K562 (cell line): ENCODE results near the gene DNAJC17. TPM values are rescaled to one million over a fixed set of nuclear protein-coding genes. Genes with fewer than 3 reads are reported as not detected.

Source experiments
- ARID2 ChIP-seq: fragments of 450-650 bp; IDR thresholded peaks from 2 replicates; pipeline ENCODE4 v1.6.1; 2017; ENCODE audit warnings: antibody characterized with exemption, mild to moderate bottlenecking
- ATF1 ChIP-seq, 2 experiments: fragments of 450-650 bp in 1 of 2; IDR thresholded peaks; 2 replicates each; pipeline ENCODE4 v1.6.1; 2016; ENCODE audit warnings: missing compliant biosample characterization in 1 of 2, missing genetic modification characterization in 1 of 2
- CXXC5 ChIP-seq: fragments of 250-450 bp; sonication (Bioruptor Pico); IDR thresholded peaks from 2 replicates; pipeline ENCODE4 v1.8.0; 2022; ENCODE audit warnings: inconsistent platforms, mild to moderate bottlenecking, moderate library complexity
- DMBX1 ChIP-seq: fragments of 250-450 bp; sonication (Bioruptor Pico); IDR thresholded peaks from 2 replicates; pipeline ENCODE4 v1.8.0; 2022; ENCODE audit warnings: inconsistent platforms, mild to moderate bottlenecking, moderate library complexity, borderline replicate concordance
- EHMT2 ChIP-seq: fragments of 450-650 bp; IDR thresholded peaks from 2 replicates; pipeline ENCODE4 v1.6.1; 2018; ENCODE audit warnings: antibody characterized with exemption
- ETV1 ChIP-seq: fragments of 450-650 bp; conservative IDR thresholded peaks from 2 replicates; pipeline ENCODE4 v1.6.1; 2016; ENCODE audit warnings: missing genetic modification characterization, control low read depth, low read depth, missing compliant biosample characterization
- GTF3C2 ChIP-seq: IDR thresholded peaks from 3 replicates; pipeline ENCODE4 v1.6.1; 2011; ENCODE audit warnings: borderline replicate concordance, mild to moderate bottlenecking, moderate library complexity; ENCODE audit not compliant: insufficient read length; ENCODE audit errors: extremely low read depth
- HDGF ChIP-seq: fragments of 450-650 bp; IDR thresholded peaks from 2 replicates; pipeline ENCODE4 v1.6.1; 2016
- IRF1 ChIP-seq: sonication (generic); formaldehyde crosslinking; IDR thresholded peaks from 2 replicates; pipeline ENCODE4 v1.8.0; 2022; ENCODE audit warnings: missing genetic modification reagents, mild to moderate bottlenecking, borderline replicate concordance
- MCM7 ChIP-seq, 2 experiments: fragments of 450-650 bp; IDR thresholded peaks; 2 replicates each; pipeline ENCODE4 v1.6.1; 2016 to 2018
- PHF8 ChIP-seq: fragments of 200-600 bp; sonication (generic); IDR thresholded peaks from 2 replicates; pipeline ENCODE4 v1.6.1; 2012; ENCODE audit warnings: mixed run types, mild to moderate bottlenecking, inconsistent platforms, low read length, moderate library complexity, borderline replicate concordance
- POLR2A ChIP-seq: fragments of 450-650 bp; conservative IDR thresholded peaks from 2 replicates; pipeline ENCODE4 v1.6.1; 2016
- POLR3G ChIP-seq: IDR thresholded peaks from 2 replicates; pipeline ENCODE4 v1.6.1; 2011; ENCODE audit not compliant: insufficient read length, insufficient replicate concordance; ENCODE audit errors: extremely low read depth
- PTRF ChIP-seq: fragments of 450-650 bp; IDR thresholded peaks from 2 replicates; pipeline ENCODE4 v1.6.1; 2016; ENCODE audit warnings: mild to moderate bottlenecking, missing genetic modification characterization, missing compliant biosample characterization
- SIRT6 ChIP-seq: IDR thresholded peaks from one replicate; pipeline ENCODE4 v1.6.1; 2012; ENCODE audit warnings: low read depth, mild to moderate bottlenecking, control low read depth, inconsistent platforms, low read length, moderate library complexity
- TSC22D4 ChIP-seq: fragments of 450-650 bp; IDR thresholded peaks from 2 replicates; pipeline ENCODE4 v1.6.1; 2016; ENCODE audit warnings: missing genetic modification characterization, missing biosample characterization, control low read depth
- ZNF175 ChIP-seq: fragments of 200-800 bp; sonication (Bioruptor generic); IDR thresholded peaks from 2 replicates; pipeline ENCODE4 v1.6.1; 2016; ENCODE audit warnings: low read depth, mild to moderate bottlenecking, missing genetic modification characterization, missing compliant biosample characterization
- ZNF224 ChIP-seq: sonication (generic); formaldehyde crosslinking; IDR thresholded peaks from 2 replicates; pipeline ENCODE4 v1.8.0; 2022; ENCODE audit warnings: mild to moderate bottlenecking, missing genetic modification reagents
- ZNF740 ChIP-seq, 3 experiments: fragments of 200-800 bp in 1 of 3; sonication (Bioruptor generic) in 1 of 3; sonication (generic) in 1 of 3; formaldehyde crosslinking in 1 of 3; IDR thresholded peaks; 2 replicates each; pipeline versions ENCODE4 v1.6.1 to v1.8.0; 2016 to 2022; ENCODE audit warnings: mild to moderate bottlenecking in 2 of 3, missing compliant biosample characterization in 2 of 3, missing genetic modification characterization in 2 of 3, missing genetic modification reagents in 1 of 3
- ZNF77 ChIP-seq: fragments of 250-450 bp; sonication (Bioruptor Pico); IDR thresholded peaks from 2 replicates; pipeline ENCODE4 v1.5.0; 2020
- polyA plus RNA-seq, 8 experiments: library from polyadenylated mRNA; depleted of rRNA in 4 of 8; stranded (reverse) in 5 of 8; unstranded in 3 of 8; fragments of >200 nt; fragmentation: Nextera tagmentation in 2 of 8; fragmentation: Illumina TruSeq in 1 of 8; extraction: Ambion mirVana in 2 of 8; extraction: Trizol in 1 of 8; gene quantifications; 2 replicates each; pipeline versions ENCODE4 v1.2.1 to v1.2.3, GENCODE V29; 2011 to 2014; ENCODE audit warnings: inconsistent platforms in 1 of 8, missing spikeins in 1 of 8
- total RNA-seq, 7 experiments: library from RNA; depleted of rRNA in 6 of 7; stranded (reverse); fragments of >200 nt in 6 of 7; fragmentation: Illumina TruSeq in 2 of 7; extraction: Trizol in 2 of 7; gene quantifications; 2 replicates each; pipeline versions ENCODE4 v1.2.1 to v1.2.3, GENCODE V29; 2011 to 2021; ENCODE audit warnings: low replicate concordance in 1 of 7

Gene DNAJC17
- total and polyA plus RNA-seq, 9 of the 15 experiments (the other 6 are each of a cell fraction or from before 2014, with no cell fraction given): 2.4 to 79.4 (median 44.2) TPM

GRCh38 chr15:40847223-40847961, 40.1 kb upstream of the DNAJC17 start (continued):
- TF ChIP-seq GTF3C2 (no peak), SIRT6 (no peak), EHMT2 (no peak), ZNF175 (CRISPR knock-in tag) (no peak), TSC22D4 (tag) (no peak), ETV1 (tag) (peak; percentile 65), DMBX1 (CRISPR knock-in tag) (no peak), HDGF (peak; percentile 91), ZNF224 (CRISPR knock-in tag) (no peak), PHF8 (peak; percentile 46; the same call in 1 of the 2 replicates), IRF1 (CRISPR knock-in tag) (no peak), PTRF (tag) (no peak), POLR2A (peak; percentile 54), ARID2 (no peak), POLR3G (no peak), MCM7 (IDR thresholded peaks at IDR 0.05) (no peak), ZNF77 (no peak), ATF1 (CRISPR knock-in tag; IDR thresholded peaks at IDR 0.05) (no peak), ATF1 (tag; IDR thresholded peaks at IDR 0.05) (no peak), ZNF740 (CRISPR knock-in tag; IDR thresholded peaks at IDR 0.05) (no peak), ZNF740 (tag; IDR thresholded peaks at IDR 0.05) (no peak), CXXC5 (CRISPR knock-in tag) (no peak)
